Measurements from ENCODE around the gene TUBGCP2. TPM values are rescaled to one million over a fixed set of nuclear protein-coding genes. Genes with fewer than 3 reads are reported as not detected.

Gene TUBGCP2
- total and polyA plus RNA-seq, 2 of the 13 experiments (the other 11 are each of a cell fraction or from before 2014, with no cell fraction given): 21.3 to 34.5 TPM

DNA sequence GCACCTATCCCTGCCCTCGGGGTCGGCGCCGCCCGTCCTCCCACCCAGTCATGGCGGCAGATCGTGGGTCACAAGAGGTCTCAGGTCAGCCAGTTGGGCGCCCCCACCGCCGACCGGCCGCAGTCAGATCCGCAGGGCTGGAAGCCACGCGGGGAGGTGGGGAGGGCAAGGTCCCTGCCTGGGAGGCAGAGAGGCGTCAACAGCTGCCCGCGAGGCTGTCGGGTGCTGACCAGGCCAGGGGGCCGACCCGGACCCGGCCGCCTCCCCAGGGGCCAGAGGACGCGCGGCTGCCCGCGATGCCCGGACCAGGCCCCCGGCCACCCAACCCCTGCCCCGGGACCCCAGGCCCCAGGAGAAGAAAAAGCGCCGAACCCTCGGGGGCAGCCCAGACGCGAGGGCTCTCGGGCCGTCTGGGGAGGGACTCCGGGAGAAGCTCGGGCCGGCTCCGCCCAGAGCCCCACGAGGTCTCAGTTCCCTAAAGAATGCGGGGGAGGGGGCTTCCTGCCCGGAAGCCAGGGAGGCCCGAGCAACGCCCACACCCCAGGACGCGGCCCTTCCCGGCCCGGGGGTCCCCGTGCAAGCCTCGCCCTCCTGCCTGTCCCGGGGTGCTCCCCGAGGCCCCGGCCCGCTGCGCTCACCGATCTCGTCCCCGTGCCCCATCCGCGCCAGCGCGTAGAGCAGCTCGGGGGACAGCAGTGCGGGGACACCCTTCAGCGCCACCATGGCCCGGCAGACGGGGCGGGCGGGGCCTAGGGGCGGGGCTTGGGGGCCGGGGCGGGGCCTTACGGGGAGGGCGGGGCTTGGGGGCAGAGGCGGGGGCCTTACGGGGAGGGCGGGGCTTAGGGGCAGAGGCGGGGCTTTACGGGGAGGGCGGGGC, 48.9 kb upstream of the TUBGCP2 start, which contains the start of gene FUOM (continued):
- no peak for TF ChIP-seq PAF1 (CRISPR knock-in tag; IDR thresholded peaks at IDR 0.05)
- peak; percentile 38; the same call in 1 of the 2 replicates for TF ChIP-seq TBX2 (CRISPR knock-in tag; IDR thresholded peaks at IDR 0.05; ENCODE audit: borderline replicate concordance)
- TF ChIP-seq, protein P1, sequence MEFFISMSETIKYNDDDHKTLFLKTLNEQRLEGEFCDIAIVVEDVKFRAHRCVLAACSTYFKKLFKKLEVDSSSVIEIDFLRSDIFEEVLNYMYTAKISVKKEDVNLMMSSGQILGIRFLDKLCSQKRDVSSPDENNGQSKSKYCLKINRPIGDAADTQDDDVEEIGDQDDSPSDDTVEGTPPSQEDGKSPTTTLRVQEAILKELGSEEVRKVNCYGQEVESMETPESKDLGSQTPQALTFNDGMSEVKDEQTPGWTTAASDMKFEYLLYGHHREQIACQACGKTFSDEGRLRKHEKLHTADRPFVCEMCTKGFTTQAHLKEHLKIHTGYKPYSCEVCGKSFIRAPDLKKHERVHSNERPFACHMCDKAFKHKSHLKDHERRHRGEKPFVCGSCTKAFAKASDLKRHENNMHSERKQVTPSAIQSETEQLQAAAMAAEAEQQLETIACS (CRISPR knock-in tag; IDR thresholded peaks at IDR 0.05): no peak
- TF ChIP-seq PAWR (CRISPR knock-in tag; IDR thresholded peaks at IDR 0.05; ENCODE audit: borderline replicate concordance): no peak
- peak; percentile 76 for TF ChIP-seq MYC (CRISPR knock-in tag; IDR thresholded peaks at IDR 0.05; ENCODE audit: borderline replicate concordance)
- peak; percentile 71; the same call in 1 of the 2 replicates for TF ChIP-seq ETV6 (CRISPR knock-in tag; conservative IDR thresholded peaks at IDR 0.05)
- TF ChIP-seq BCLAF1 (IDR thresholded peaks at IDR 0.05): no peak
- TF ChIP-seq ZBTB7A (CRISPR knock-in tag; IDR thresholded peaks at IDR 0.05): peak; percentile 89
- TF ChIP-seq, protein P2, sequence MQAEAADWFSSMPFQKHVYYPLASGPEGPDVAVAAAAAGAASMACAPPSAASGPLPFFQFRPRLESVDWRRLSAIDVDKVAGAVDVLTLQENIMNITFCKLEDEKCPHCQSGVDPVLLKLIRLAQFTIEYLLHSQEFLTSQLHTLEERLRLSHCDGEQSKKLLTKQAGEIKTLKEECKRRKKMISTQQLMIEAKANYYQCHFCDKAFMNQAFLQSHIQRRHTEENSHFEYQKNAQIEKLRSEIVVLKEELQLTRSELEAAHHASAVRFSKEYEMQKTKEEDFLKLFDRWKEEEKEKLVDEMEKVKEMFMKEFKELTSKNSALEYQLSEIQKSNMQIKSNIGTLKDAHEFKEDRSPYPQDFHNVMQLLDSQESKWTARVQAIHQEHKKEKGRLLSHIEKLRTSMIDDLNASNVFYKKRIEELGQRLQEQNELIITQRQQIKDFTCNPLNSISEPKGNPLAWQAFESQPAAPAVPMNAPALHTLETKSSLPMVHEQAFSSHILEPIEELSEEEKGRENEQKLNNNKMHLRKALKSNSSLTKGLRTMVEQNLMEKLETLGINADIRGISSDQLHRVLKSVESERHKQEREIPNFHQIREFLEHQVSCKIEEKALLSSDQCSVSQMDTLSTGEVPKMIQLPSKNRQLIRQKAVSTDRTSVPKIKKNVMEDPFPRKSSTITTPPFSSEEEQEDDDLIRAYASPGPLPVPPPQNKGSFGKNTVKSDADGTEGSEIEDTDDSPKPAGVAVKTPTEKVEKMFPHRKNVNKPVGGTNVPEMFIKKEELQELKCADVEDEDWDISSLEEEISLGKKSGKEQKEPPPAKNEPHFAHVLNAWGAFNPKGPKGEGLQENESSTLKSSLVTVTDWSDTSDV (CRISPR knock-in tag; IDR thresholded peaks at IDR 0.05): no peak
- TF ChIP-seq HOXA5 (CRISPR knock-in tag; IDR thresholded peaks at IDR 0.05): no peak
- TF ChIP-seq ZNF318 (CRISPR knock-in tag; IDR thresholded peaks at IDR 0.05): no peak
- no peak for TF ChIP-seq BRD4 (CRISPR knock-in tag; IDR thresholded peaks at IDR 0.05)
